Loucy (cell line): Measurements from ENCODE around the gene ZFP42.

Experiments
- EZH2phosphoT487 ChIP-seq: fragments of 200-600 bp; IDR thresholded peaks from 2 replicates; pipeline ENCODE4 v1.6.1; 2018; ENCODE audit warnings: antibody characterized with exemption, mild to moderate bottlenecking, moderate library complexity, borderline replicate concordance
- TF ChIP-seq, protein P1 (sequence below): fragments of 200-600 bp; sonication (generic); conservative IDR thresholded peaks from 2 replicates; pipeline ENCODE4 v1.5.1; 2014; ENCODE audit warnings: mild to moderate bottlenecking, antibody characterized with exemption, low read length

GRCh38 chr4:188005561-188005960, 10.0 kb downstream of the ZFP42 start:
- TF ChIP-seq, protein P1, sequence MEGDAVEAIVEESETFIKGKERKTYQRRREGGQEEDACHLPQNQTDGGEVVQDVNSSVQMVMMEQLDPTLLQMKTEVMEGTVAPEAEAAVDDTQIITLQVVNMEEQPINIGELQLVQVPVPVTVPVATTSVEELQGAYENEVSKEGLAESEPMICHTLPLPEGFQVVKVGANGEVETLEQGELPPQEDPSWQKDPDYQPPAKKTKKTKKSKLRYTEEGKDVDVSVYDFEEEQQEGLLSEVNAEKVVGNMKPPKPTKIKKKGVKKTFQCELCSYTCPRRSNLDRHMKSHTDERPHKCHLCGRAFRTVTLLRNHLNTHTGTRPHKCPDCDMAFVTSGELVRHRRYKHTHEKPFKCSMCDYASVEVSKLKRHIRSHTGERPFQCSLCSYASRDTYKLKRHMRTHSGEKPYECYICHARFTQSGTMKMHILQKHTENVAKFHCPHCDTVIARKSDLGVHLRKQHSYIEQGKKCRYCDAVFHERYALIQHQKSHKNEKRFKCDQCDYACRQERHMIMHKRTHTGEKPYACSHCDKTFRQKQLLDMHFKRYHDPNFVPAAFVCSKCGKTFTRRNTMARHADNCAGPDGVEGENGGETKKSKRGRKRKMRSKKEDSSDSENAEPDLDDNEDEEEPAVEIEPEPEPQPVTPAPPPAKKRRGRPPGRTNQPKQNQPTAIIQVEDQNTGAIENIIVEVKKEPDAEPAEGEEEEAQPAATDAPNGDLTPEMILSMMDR, result no peak
- TF ChIP-seq EZH2phosphoT487, result no peak
